Epithelial cell of esophagus (primary cell): ENCODE results near the gene SEC61B.
A peak's percentile ranks its signal among the peaks of the same experiment; 100 is the strongest.

Source experiments
- DNase-seq: peaks from one replicate; pipeline ENCODE4 v3.0.0; 2010; ENCODE audit warnings: low read depth
- H3K4me3 ChIP-seq: 2 replicates; pipeline ENCODE4 v1.5.1; 2011; ENCODE audit warnings: mild to moderate bottlenecking, low read length, control low read depth
- TF ChIP-seq, protein P1 (sequence below): IDR thresholded peaks from 2 replicates; pipeline ENCODE4 v1.5.1; 2011; ENCODE audit warnings: low read depth, mild to moderate bottlenecking, low read length, control low read depth, inconsistent platforms; ENCODE audit not compliant: insufficient read depth; ENCODE audit errors: missing control alignments

The SEC61B gene

DNA sequence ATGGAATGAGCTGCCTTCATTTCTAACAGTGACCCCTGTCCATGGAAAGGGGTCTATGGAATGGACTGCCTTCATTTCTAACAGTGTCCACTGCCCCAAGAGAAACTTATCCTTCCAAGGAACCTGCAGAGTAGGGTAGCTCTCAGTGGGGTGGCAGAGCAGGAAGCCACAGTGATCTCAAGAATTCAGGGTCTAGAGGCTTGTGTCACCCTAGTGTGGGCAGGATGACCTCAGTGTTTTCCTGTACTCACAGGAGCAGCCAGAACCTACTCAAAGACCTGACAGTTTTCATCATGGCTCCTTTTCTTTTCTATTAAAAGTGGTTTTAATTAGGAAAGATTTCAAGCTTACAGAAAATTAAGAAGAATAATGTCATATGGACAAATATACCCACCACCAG lies 27.5 kb downstream of the SEC61B start:
- DNase-seq, result no peak
- H3K4me3 ChIP-seq, result no peak overlapping the region
- TF ChIP-seq, protein P1, sequence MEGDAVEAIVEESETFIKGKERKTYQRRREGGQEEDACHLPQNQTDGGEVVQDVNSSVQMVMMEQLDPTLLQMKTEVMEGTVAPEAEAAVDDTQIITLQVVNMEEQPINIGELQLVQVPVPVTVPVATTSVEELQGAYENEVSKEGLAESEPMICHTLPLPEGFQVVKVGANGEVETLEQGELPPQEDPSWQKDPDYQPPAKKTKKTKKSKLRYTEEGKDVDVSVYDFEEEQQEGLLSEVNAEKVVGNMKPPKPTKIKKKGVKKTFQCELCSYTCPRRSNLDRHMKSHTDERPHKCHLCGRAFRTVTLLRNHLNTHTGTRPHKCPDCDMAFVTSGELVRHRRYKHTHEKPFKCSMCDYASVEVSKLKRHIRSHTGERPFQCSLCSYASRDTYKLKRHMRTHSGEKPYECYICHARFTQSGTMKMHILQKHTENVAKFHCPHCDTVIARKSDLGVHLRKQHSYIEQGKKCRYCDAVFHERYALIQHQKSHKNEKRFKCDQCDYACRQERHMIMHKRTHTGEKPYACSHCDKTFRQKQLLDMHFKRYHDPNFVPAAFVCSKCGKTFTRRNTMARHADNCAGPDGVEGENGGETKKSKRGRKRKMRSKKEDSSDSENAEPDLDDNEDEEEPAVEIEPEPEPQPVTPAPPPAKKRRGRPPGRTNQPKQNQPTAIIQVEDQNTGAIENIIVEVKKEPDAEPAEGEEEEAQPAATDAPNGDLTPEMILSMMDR, result no peak

DNA sequence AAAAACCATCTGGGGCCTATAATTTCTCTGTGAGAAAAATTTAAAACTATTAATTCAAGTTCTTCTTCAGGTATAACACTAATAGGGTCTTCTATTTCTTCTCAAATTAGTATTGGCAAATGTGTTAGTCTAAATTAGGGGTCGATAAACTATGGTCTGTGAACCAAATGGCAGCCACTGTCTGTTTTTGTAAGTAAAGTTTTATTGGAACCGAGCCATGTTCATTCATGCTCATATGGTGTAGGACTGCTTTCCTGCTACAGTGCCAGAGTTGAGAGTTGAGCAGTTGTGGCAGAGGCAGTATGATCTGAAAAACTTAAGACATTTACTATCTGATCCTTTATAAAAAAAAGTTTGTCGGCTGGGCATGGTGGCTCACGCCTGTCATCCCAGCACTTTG lies 29.1 kb downstream of the SEC61B start:
- TF ChIP-seq, protein P1, result no peak
- no peak for DNase-seq
- no peak overlapping the region for H3K4me3 ChIP-seq

DNA sequence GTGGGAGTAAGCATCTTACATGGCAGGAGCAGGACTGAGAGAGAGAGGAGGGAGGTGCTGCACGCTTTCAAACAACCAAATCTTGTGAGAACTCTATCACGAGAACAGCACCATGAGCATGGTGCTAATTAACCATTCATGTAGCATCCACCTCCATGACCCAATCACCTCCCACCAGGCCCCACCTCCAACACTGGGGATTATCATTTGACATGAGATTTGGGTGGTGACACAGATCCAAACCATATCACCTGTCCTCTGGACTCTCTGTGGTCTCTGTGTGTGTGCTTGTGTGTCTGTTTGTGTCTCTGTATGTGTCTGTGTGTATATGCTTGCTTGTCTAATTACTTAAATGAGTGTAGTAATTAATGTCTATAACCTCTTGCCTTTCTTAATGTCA lies 31.1 kb downstream of the SEC61B start:
- no peak overlapping the region for H3K4me3 ChIP-seq
- TF ChIP-seq, protein P1, result no peak
- no peak for DNase-seq

DNA sequence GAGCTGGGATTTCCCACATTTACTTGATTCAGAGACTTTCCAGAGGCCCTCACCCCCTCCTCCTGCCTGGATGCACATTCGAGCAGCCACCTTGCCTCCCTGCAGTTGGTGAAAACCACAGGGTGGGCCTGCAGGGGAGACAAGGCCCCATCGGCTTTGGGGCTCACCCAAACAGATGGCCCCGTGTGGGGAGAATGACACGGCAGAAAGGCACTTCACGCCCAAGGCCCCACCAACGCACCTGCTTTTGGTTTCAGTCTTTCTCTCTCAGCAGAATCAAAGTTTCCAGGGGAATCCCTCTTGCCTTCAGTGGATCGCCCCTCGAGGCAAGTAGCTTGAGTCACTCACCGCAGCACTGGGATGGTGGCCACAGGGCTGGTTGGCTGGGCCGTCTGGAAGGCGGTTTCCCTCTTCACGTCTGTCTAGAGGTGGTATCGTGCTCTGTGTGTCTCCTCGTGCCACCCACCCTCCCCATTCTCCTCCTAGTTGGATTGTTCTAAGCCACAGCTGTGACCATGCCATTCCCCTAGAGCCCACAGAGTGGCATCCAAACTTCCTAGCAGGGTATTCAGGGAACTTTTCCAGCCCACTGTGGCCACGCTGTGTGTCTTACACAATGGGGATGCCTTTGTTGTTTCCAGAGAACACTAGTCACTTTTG lies 31.8 kb downstream of the SEC61B start:
- no peak overlapping the region for H3K4me3 ChIP-seq
- TF ChIP-seq, protein P1, result no peak
- peak; percentile 53 for DNase-seq

DNA sequence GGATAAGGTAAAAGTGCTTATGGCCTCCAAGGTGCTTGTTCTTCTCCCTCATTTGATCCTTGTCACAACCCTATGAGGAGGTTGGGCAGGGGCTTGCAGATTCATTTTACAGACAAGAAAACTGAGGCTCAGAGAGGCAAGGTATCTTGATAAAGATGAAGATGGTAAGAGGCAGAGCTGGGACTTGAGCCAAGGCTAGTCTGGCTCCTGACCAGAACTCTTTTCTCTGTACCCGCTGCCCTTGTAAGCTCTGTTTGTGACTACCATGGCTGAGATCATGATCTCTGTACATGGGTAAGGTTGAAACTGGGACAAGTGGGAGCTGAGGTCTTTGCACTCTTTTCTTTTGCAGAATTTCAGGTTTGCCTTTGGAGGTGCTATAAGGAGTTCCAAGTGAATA lies 33.6 kb downstream of the SEC61B start:
- no peak overlapping the region for H3K4me3 ChIP-seq
- DNase-seq, result no peak
- TF ChIP-seq, protein P1, result no peak

DNA sequence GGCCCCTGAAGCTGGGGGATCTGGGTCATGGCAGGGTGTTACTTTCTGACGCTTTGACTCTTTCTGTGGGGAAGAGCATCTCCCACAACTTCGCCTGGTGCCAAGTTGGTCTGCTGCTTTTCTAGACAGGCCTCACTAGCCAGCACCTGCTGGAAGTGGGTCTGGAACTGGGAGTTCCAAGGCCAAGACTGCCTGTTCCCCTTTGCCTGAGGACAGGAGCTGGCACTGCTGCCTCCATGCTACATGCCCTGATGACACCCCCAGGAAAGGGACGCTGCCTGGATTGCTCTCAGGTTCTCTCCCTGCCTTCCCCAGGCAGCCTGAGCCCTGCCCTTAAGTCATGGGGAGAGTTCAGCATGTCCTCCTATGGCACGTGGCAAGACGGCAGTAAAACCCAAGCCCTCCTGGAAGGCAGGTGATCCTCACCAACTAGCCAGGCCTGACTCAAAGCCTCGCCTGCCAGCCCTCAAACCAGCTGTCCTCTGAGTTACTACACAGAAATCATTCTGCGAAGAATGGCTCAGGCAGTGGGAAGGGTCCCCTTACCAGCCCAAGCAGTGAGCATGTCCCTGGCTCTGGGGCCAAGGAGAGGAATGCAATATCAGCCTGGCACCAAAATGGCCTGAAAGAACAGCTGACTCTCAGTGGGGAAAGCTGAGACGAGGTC lies 35.8 kb downstream of the SEC61B start:
- H3K4me3 ChIP-seq, result no peak overlapping the region
- TF ChIP-seq, protein P1, result no peak
- no peak for DNase-seq

DNA sequence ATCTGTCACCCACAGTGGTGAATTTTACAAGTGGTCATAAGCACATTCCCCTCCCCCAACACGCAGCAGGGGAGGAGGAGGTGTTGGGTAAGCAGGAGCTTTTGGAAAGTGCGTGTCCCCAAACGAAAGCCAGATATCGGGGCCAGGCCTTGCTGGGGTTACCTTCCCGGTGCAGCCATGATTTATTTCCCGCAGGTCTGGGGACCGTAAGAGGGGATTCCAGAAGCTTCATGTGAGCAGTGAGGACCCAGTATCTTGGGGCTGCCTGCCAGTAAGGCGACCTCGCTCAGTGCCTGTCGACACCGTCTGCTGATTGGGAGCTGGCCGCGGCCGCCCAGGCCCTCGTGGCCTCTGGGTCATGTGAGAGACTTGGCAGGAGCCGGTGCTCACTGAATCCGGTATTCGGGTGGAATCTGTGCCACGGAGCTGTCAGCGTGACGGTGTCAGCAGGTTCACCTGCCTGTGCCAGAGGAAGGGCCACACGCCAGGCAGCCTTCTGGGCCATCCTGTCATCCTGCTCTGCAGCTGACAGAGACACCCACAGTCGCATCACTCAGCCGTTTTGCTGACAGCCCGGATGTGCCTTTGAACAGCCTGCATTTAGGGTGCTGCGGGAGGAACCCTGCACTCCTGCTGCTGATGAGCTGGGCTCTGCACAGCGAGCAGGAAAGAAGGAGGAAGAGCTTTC lies 37.3 kb downstream of the SEC61B start:
- no peak overlapping the region for H3K4me3 ChIP-seq
- TF ChIP-seq, protein P1, result no peak
- peak; percentile 17 for DNase-seq
